Measurements from ENCODE around the gene CGB7.
"Not testable (repeated sequence)": the region's sequence is repeated elsewhere in the genome, so short reads cannot be mapped to it uniquely, and the experiment has no call there.

Gene CGB7

GRCh38 chr19:49042177-49042576, 15.4 kb downstream of the CGB7 start:
- H3K27ac Mint-ChIP-seq: no peak overlapping the region
- H3K9me3 Mint-ChIP-seq: no peaks in the 10 kb centered on the region
- no peak overlapping the region for H3K4me3 Mint-ChIP-seq

DNA sequence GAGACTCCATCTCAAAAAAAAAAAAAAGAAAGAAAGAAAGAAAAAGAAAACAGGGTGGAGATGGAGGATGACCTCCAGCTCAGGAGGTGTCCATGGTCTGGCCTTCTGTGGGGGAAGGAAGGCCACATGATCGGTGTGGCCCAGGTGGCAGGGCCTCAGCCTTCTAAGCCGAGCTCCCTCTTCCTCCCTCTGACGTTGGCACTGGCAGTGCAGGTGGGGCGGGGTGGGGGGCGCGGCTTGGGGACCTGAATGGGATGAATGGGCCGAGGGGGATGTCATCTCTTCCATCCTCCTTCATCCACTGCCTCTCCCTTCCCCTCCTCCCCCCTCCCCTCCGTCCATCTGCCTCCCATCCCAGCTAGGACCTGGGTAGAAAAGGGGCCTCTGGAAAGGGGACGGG, 17.8 kb downstream of the CGB7 start:
- H3K4me3 Mint-ChIP-seq, H3K27ac Mint-ChIP-seq: not testable (repeated sequence)

More at GRCh38 chr19:49042177-49042576, 15.4 kb downstream of the CGB7 start:
- Mint-ChIP-seq H3K27me3 (peaks cover 8 to 10% of the 10 kb centered on the region in 2 donors), H3K4me1 (no peaks in the 10 kb centered on the region), H3K36me3 (no peaks in the 10 kb centered on the region)
- no peak for ATAC-seq (replicated peaks)
- DNase-seq: no peak

DNA sequence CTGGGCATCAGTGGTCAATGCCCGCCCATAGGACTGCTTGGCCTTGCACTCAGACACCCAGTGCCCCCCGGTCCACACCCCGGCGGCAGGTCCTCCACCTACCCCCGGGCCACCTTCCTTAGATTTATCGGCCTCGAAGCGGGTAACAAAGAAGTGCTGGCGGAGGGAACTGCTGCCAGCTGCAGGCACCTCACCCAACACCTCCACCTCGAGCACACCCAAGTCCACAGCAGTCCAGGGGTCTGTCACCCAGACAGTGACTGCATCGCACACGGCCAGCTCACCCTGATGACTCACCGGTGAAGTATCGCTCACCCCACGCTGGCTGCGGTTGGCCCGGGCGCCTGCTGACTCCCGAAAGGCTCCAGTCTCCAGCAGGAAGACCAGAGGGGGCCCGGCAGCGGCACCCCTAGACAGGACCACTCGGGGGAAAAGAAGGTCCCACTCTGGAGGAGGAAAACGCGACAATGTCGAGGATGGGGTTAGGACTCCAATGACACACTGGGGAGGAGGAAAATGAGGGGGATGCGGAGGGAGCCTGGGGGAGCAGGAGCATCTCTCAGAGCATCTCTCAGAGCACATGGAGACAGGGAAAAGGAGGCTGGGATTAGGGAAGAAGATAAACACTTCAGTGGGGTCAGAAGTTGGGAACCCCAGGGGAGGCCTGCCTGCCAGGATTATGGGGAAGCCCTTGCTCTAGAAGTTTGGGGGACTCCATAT, 18.8 kb downstream of the CGB7 start:
- not testable (repeated sequence) for ATAC-seq (replicated peaks); H3K4me1 Mint-ChIP-seq; H3K36me3 Mint-ChIP-seq; H3K27ac Mint-ChIP-seq; H3K9me3 Mint-ChIP-seq; H3K4me3 Mint-ChIP-seq; DNase-seq
- H3K27me3 Mint-ChIP-seq: peaks cover 18 to 27% of the 10 kb centered on the region in 2 donors

More for the DNA sequence above, 17.8 kb downstream of the CGB7 start:
- not testable (repeated sequence) for H3K4me1 Mint-ChIP-seq; ATAC-seq (replicated peaks); DNase-seq; H3K36me3 Mint-ChIP-seq; H3K9me3 Mint-ChIP-seq
- peaks cover 16 to 22% of the 10 kb centered on the region in 2 donors for H3K27me3 Mint-ChIP-seq

DNA sequence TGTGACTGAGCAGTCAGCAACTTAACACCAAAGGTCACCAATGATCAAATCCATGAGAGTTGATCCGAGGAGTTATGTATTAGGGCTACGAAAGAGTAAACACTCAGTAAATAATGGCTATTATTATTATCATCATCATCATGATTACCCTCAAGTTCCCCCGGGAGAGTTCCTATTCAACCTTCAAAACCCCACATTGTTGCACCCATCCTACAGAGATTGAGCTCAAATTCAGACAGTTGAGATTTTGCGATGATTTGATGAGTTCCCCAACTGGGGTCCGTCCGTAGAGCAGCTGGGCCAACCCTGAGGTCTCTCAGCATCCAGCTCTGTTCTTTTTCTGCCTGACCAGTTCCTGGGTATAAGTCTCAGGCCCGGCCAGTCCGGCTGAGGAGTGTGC, 19.4 kb downstream of the CGB7 start:
- H3K4me1 Mint-ChIP-seq; H3K4me3 Mint-ChIP-seq; H3K27ac Mint-ChIP-seq; H3K36me3 Mint-ChIP-seq; H3K9me3 Mint-ChIP-seq; DNase-seq; ATAC-seq (replicated peaks): not testable (repeated sequence)
- H3K27me3 Mint-ChIP-seq: peaks cover 18 to 26% of the 10 kb centered on the region in 2 donors

DNA sequence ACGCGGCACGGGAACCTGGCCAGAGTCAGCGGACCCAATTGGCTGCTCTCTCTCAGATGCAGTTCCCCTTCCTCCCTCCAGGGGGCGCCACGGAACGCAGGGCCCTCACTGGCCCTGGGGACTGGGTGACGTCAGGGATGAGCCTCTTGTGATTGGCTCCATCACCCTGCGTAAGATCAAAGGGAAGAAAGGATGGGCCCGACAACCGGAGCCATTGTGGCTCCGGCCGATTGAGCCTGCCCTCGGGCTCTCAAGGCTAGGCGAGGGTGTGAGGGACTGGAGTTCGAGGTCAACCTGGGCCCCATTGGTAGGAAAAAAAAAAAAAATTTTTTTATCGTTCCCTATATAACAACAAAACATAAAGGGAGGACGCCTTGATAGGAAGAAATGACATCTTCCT, 20.7 kb downstream of the CGB7 start, which contains the start of gene CGB1:
TSS of gene CGB1 (minus strand) at position 81 of the 400 bp plus-strand sequence. CDS start 184 bp downstream, outside the sequence.
- H3K27ac Mint-ChIP-seq, H3K4me1 Mint-ChIP-seq, H3K9me3 Mint-ChIP-seq, H3K4me3 Mint-ChIP-seq, DNase-seq, H3K36me3 Mint-ChIP-seq: not testable (repeated sequence)
- ATAC-seq (replicated peaks): peak; percentile 23 to 34
- H3K27me3 Mint-ChIP-seq: peaks cover 14 to 22% of the 10 kb centered on the region in 2 donors

GRCh38 chr19:49031642-49032301, 25.8 kb downstream of the CGB7 start, which contains the start of gene CGB2:
Gene CGB2, plus strand, starts transcription at chr19:49031890. Its CDS starts 206 bp downstream, at chr19:49032096.
- not testable (repeated sequence) for H3K4me1 Mint-ChIP-seq, H3K9me3 Mint-ChIP-seq, H3K36me3 Mint-ChIP-seq
- ATAC-seq (replicated peaks) (peak; percentile 59 to 64), DNase-seq (peak; percentile 54)
- Mint-ChIP-seq H3K27ac (peak within 1 kb of the TSS; percentile 86), H3K4me3 (peak within 1 kb of the TSS; percentile 25 to 39), H3K27me3 (peaks cover 17 to 42% of the 10 kb centered on the region in 2 donors)

GRCh38 chr19:49030323-49030722, 27.2 kb downstream of the CGB7 start:
- H3K4me1 Mint-ChIP-seq: not testable (repeated sequence)

DNA sequence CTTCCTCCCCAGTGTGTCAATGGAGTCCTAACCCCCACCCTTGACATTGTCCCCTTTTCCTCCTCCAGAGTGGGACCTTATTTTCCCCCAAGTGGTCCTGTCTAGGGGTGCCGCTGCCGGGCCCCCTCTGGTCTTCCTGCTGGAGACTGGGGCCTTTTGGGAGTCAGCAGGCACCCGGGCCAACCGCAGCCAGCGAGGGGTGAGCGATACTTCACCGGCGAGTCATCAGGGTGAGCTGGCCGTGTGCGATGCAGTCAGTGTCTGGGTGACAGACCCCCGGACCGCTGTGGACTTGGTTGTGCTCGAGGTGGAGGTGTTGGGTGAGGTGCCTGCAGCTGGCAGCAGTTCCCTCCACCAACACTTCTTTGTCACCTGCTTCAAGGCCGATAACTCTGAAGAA, 27.8 kb downstream of the CGB7 start:
- not testable (repeated sequence) for ATAC-seq (replicated peaks); H3K4me3 Mint-ChIP-seq; H3K27ac Mint-ChIP-seq; DNase-seq; H3K9me3 Mint-ChIP-seq; H3K4me1 Mint-ChIP-seq; H3K36me3 Mint-ChIP-seq
- peaks cover 9 to 37% of the 10 kb centered on the region in 2 donors for H3K27me3 Mint-ChIP-seq

More at GRCh38 chr19:49030323-49030722, 27.2 kb downstream of the CGB7 start:
- not testable (repeated sequence) for H3K27ac Mint-ChIP-seq; ATAC-seq (replicated peaks); H3K4me3 Mint-ChIP-seq; H3K9me3 Mint-ChIP-seq; H3K36me3 Mint-ChIP-seq; DNase-seq
- H3K27me3 Mint-ChIP-seq: peaks cover 11 to 39% of the 10 kb centered on the region in 2 donors

DNA sequence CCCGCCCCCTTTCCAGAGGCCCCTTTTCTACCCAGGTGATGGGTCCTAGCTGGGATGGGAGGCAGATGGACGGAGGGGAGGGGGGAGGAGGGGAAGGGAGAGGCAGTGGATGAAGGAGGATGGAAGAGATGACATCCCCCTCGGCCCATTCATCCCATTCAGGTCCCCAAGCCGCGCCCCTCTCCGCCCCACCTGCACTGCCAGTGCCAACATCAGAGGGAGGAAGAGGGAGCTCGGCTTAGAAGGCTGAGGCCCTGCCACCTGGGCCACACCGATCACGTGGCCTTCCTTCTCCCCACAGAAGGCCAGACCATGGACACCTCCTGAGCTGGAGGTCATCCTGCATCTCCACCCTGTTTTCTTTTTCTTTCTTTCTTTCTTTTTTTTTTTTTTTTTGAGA, 28.9 kb downstream of the CGB7 start:
- not testable (repeated sequence) for H3K36me3 Mint-ChIP-seq; H3K4me1 Mint-ChIP-seq; H3K27ac Mint-ChIP-seq; DNase-seq; H3K9me3 Mint-ChIP-seq; ATAC-seq (replicated peaks); H3K4me3 Mint-ChIP-seq
- H3K27me3 Mint-ChIP-seq: peaks cover 7 to 32% of the 10 kb centered on the region in 2 donors

DNA sequence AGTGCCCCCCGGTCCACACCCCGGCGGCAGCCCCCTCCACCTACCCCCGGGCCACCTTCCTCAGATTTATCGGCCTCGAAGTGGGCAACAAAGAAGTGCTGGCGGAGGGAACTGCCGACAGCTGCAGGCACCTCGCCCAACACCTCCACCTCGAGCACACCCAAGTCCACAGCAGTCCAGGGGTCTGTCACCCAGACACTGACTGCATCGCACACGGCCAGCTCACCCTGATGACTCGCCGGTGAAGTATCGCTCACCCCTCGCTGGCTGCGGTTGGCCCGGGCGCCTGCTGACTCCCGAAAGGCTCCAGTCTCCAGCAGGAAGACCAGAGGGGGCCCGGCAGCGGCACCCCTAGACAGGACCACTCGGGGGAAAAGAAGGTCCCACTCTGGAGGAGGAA, 31.9 kb downstream of the CGB7 start:
- not testable (repeated sequence) for H3K27ac Mint-ChIP-seq; DNase-seq; H3K4me3 Mint-ChIP-seq; H3K36me3 Mint-ChIP-seq; H3K9me3 Mint-ChIP-seq; H3K4me1 Mint-ChIP-seq; ATAC-seq (replicated peaks)
- H3K27me3 Mint-ChIP-seq: peaks cover 0 to 18% of the 10 kb centered on the region in 2 donors

DNA sequence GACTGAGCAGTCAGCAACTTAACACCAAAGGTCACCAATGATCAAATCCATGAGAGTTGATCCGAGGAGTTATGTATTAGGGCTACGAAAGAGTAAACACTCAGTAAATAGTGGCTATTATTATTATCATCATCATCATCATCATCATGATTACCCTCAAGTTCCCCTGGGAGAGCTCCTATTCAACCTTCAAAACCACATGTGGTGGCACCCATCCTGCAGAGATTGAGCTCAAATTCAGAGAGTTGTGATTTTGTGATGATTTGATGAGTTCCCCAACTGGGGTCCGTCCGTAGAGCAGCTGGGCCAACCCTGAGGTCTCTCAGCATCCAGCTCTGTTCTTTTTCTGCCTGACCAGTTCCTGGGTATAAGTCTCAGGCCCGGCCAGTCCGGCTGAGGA, 32.5 kb downstream of the CGB7 start:
- H3K4me3 Mint-ChIP-seq; ATAC-seq (replicated peaks); H3K27ac Mint-ChIP-seq; H3K9me3 Mint-ChIP-seq; DNase-seq; H3K36me3 Mint-ChIP-seq: not testable (repeated sequence)
- H3K4me1 Mint-ChIP-seq: peaks cover 11 to 13% of the 10 kb centered on the region in 2 donors
- peaks cover 0 to 18% of the 10 kb centered on the region in 2 donors for H3K27me3 Mint-ChIP-seq

DNA sequence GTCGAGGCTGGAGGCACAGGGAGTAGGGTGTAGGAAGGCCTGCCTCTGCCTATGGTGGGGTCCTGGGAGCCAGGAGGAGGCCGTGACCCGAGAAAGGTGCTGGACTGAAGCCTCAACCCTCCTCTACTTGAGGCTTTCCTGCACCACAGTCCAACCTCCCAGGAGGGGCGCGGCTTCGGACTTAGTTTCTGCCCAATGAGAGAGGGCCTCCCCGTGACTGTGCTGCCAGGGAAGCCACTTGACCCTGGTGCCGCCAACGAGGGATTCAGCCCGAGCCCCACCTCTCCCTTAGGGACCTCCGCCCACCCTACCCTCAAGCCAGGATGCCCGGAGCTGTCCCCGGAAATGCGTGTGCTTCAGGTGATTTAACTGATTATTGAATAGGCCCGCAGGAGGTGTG, 33.3 kb downstream of the CGB7 start, which contains the start of gene CGB3:
TSS of gene CGB3 (minus strand) at position 101 of the 400 bp plus-strand sequence. CDS start 362 bp downstream, outside the sequence.
- H3K9me3 Mint-ChIP-seq; H3K4me3 Mint-ChIP-seq; ATAC-seq (replicated peaks); DNase-seq; H3K27ac Mint-ChIP-seq; H3K36me3 Mint-ChIP-seq: not testable (repeated sequence)
- Mint-ChIP-seq H3K4me1 (peaks cover 13 to 21% of the 10 kb centered on the region in 2 donors), H3K27me3 (peaks cover 2 to 19% of the 10 kb centered on the region in 2 donors)

DNA sequence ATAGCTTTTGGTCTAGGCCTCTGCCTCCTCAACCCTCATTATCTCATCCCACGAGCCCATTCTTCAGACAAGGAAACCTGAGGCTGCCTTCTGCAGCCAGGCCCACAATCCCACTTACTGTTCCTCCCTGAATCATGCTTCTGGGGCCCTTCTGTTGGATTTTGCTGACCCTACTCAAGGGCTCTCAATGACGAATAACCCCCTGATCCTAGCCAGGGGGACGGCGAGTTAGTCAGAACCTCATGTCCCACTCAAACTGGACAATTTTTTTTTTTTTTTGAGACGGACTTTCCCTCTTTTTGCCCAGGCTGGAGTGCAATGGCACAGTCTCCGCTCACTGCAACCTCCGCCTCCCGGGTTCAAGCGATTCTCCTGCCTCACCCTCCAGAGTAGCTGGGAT, 35.4 kb downstream of the CGB7 start:
- Mint-ChIP-seq H3K27ac (no peak overlapping the region), H3K27me3 (peaks cover 5 to 23% of the 10 kb centered on the region in 2 donors), H3K4me1 (peaks cover 20 to 36% of the 10 kb centered on the region in 2 donors), H3K4me3 (no peak overlapping the region), H3K36me3 (no peaks in the 10 kb centered on the region), H3K9me3 (no peaks in the 10 kb centered on the region)
- no peak for DNase-seq
- no peak for ATAC-seq (replicated peaks)

DNA sequence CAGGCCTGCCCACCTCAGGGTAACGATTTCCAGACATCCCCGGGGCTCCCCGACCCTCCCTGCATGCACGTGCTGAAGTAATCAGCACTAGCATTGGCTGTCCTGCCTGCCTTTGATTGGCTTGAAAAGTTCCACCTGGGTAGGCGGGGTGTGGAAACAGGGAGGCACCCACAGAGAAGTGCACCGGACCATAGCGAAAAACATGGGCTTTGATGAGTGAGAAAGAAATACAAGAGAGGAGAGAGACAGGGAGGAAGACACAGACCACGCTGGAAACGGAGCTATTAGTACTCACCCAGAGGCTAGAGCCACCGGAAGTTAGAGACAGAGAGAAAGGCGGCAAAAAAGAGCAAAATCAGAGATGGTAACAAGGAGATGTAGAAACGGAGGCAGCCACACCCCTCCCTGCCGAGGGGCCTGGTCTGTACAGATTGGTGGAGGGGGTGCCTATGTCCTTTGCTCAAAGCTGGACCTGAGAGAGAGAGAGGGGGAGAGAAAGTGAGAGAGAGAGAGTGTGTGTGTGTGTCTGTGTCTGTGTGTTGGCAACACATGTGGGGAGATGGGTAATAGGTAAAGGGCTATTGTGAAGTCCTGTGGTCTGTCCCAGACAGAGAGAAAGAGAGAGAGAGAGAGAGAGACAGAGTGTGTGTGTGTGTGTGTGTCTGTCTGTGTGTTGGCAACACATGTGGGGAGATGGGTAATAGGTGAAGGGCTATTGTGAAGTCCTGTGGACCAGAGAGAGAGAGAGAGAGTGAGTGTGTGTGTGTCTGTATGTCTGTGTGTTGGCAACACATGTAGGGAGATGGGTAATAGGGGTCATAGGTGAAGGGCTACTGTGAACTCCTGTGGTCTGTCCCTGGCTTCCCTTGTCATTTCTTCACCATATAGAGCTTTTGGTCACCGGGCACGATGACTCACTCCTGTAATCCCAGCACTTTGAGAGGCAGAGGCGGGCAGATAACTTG, 36.3 kb downstream of the CGB7 start:
- no peak overlapping the region for H3K27ac Mint-ChIP-seq
- ATAC-seq (replicated peaks): no peak

More for the DNA sequence above, 36.3 kb downstream of the CGB7 start:
- Mint-ChIP-seq H3K4me1 (peaks cover 20 to 41% of the 10 kb centered on the region in 2 donors), H3K9me3 (no peaks in the 10 kb centered on the region), H3K4me3 (no peak overlapping the region), H3K27me3 (peaks cover 5 to 23% of the 10 kb centered on the region in 2 donors), H3K36me3 (peaks cover 4 to 6% of the 10 kb centered on the region in 2 donors)
- DNase-seq: no peak
